ENCODE data around the gene KLC4.
"Not testable (repeated sequence)": the region's sequence is repeated elsewhere in the genome, so short reads cannot be mapped to it uniquely, and the experiment has no call there.

KLC4 gene

DNA sequence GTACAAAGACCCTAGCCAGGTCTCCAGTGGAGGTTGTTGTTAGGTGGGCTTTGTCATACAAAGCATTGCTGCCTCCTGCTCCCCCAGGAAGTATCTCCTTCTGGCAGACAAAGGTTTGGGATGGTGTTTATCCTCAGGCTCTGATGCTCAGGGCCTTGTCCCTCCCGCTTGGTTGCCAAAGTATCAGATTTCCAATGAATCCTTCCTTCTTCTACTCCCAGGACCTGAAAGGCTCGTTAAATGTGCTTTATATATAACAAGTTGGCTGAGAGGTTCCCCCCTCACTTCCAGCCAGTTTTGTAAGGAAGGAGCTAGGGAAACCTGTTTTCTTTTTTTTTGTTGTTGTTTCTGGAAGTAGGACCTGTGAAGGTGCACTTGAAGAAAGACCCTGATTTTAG is 31.1 kb downstream of the KLC4 start:
- DNase-seq (ENCODE audit: low read depth, low spot score) = no peak
- peak overlapping the region; percentile 82 for H3K27ac ChIP-seq

DNA sequence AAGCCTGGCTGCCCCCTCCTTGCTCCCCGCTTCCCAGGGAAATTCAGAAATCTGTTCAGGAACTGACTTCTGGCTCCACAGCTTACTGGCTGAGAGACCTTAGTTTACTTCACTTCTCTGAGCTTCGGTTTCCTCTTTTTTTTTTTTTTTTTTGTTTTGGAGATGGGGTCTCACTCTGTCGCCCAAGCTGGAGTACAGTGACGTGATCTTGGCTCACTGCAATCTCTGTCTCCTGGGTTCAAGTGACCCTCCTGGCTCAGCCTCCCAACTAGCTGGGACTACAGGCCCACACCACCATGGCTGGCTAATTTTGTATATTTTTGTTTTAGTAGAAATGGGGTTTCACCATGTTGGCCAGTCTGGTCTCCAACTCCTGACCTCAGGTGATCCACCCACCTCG is 31.6 kb downstream of the KLC4 start:
- no peak for DNase-seq (ENCODE audit: low read depth, low spot score)
- peak overlapping the region; percentile 82 for H3K27ac ChIP-seq

DNA sequence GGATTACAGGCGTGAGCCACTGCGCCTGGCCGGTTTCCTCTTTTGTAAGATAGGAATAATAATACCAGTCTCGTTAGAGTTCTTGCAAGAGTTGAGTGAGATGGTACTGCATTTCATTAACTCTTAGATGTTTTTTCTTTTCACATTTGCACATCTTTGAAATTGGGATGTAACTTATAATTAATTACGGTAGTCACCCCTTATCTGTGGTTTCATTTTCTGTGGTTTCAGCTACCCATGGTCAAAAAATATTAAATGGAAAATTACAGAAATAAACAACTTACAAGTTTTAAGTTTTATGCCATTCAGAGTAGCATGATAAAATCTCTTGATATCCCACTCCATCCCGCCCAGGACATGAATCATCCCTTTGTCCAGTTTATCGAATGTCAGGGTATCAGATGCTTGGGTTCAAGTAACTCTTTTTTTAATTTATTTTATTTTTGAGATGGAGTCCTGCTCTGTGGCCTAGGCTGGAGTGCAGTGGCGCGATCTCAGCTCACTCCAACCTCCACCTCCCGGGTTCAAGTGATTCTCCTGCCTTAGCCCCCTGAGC is 32.1 kb downstream of the KLC4 start:
- peak overlapping the region; percentile 82 for H3K27ac ChIP-seq
- no peak for DNase-seq (ENCODE audit: low read depth, low spot score)

DNA sequence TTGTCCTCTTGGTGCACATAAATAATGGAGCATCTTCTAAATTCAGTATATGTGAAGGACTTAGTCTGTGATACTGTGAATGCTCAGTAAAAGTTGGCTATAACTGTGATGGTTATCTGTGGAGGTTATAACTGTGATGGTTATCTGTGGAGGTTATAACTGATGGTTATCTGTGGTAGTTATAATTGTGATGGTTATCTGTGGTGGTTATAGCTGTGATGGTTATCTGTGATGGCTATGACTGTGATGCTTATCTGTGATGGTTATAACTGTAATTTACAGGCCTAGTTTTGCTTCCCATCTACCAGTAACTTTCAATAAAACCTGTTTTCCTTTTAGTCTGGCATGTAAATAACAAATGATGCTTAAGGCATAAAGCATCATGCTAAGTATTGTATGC is 33.2 kb downstream of the KLC4 start:
- no peak for DNase-seq (ENCODE audit: low read depth, low spot score)
- H3K27ac ChIP-seq = peak overlapping the region; percentile 34

DNA sequence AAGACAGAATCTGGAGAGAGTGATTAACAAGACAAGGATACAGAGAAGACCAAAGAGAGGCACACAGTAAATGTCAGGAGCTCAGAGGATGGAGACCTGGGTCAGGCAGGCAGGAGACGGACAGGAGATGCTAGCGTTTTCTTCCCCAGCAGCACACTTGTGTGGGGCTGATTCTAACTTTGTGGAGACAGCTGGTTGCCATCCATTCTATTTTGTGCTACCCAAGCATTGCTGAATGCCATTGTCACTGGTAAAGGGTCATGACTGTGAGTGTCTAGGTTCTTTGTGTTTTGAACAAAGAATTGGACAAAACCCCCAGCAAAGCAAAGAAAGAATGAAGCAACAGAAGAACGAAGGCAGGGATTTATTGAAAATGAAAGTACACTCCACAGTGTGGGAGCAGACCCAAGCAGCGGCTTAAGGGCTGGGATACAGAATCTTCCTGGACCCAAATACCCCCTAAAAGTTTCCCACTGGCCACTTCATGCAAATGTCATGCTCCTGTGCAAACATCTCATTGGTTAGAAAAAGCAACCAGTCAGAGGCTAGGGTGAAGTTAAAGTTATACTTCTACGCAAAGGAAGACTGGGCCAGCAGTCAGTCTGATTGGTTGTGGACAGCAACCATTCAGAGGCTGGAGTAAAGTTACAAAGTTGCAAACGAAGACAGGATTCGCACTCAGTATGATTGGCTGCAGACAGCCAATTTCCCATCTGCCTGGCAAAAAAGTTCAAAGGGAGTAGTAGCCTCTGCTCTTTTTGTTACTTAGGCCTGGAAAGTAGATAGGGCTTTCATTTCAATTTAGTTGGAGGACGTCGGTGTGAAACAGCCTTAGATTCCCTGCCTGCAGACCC is 34.2 kb downstream of the KLC4 start:
- no peak for DNase-seq (ENCODE audit: low read depth, low spot score)
- H3K27ac ChIP-seq = peak overlapping the region; percentile 34

DNA sequence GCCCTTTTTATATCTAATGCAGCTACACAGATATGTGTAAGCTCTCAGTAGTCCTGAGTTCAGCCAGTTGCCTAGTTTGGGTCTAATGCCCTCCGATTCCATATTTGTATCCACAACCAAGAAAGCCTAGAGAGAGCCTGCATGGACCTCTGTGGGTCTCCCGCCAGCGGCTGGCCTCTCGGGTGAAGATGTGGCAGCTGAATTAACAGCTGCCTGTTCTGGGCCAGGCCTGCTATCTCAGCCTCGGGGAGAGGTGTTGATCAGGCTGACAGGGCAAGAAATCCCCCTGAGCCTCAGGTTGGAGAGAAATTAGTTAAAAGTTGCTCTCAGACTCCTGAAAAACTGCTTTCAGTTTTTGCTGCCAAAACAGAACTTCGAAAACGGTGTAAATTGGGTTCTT is 36.5 kb downstream of the KLC4 start:
- DNase-seq (ENCODE audit: low read depth, low spot score) = no peak
- peak overlapping the region; percentile 96 for H3K27ac ChIP-seq

DNA sequence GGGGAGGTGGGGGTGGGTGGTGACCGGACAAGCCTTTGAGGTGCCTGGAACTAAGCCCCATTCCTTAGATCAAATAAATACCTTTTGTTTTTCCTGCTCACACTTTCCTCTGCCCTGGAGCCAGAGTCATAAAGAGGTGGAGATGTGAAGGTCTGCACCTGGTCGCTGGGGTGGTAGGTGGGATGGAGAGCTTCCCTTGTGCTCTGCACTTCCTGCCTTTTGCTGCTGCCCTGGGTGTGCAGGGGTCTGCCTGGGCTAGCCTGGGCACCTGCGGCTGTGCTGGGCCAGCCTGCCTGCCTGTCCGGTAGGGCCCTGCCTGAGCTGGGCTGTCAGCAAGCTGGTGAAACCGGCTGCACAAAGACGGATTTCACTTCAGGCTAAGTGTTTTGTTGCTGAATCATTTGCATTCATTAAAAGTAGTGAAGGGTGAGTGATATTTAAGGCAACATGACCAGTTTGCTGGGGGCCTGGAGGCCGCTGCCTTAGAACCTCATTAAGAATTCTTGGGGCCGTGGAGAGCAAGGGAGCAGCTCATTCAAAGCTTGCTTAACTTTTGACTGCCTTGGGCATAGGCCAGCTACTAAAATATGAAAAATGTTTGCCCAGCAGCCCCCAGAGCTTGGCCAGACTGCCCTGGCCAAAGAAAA is 37.1 kb downstream of the KLC4 start:
- DNase-seq (ENCODE audit: low read depth, low spot score) = peak; percentile 81
- H3K27ac ChIP-seq = peak overlapping the region; percentile 96

DNA sequence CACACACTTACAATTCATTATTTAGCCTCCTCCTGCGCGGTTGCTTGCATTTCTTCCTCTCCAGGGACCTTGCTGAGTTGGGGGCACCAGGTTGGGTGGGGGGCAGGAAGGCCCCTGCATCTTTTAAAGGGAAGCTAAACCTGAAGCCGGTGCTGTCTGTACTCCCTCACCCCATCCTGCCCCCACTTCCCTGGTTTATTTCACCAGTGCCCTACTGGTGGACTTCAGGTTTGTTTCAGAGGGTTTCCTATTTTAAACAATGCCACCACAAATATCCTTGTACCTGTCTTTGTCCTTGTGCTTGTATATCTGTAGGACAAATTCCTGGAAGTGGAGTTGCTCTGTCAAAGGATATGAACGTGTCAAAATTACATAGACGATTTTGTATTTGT is 37.7 kb downstream of the KLC4 start:
- no peak for DNase-seq (ENCODE audit: low read depth, low spot score)
- H3K27ac ChIP-seq = peak overlapping the region; percentile 96

DNA sequence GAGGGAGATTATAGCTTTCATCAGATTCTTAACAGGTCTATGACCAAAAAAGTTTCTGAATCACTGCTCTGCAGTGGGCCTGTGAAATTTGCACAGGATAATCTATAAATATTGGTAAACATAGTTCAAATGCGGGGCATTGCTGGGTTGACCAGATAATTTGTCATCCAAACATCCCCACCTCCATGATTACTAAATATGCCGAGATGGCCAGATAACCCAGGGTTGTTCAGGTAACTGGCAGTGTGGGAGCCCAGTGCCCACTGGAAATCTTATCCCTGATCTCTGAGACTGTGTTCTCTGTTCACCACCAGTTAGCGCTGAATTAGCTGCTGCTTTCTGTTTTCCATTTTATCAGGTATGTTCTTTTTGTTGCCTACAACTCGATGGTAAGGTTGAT is 38.1 kb downstream of the KLC4 start:
- no peak for DNase-seq (ENCODE audit: low read depth, low spot score)
- H3K27ac ChIP-seq = peak overlapping the region; percentile 96

DNA sequence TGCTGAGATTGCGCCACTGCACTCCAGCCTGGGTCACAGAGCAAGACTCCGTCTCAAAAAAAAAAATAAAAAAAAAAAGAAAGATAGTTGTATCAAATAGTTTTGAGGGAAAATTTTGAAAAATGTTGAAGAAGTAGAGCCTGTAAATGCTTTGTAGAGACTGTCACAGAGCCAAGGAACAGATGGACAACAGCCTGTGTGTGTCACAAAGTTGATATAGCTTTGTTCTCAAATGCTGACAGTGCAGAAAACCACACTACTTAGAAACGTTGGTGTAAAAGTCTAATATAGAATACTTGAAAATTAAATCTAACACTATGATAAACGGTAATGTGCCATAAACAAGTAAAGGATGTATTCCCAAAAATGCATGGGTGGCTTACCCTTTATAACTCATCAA is 42.1 kb downstream of the KLC4 start:
- no peak overlapping the region for H3K27ac ChIP-seq
- no peak for DNase-seq (ENCODE audit: low read depth, low spot score)

DNA sequence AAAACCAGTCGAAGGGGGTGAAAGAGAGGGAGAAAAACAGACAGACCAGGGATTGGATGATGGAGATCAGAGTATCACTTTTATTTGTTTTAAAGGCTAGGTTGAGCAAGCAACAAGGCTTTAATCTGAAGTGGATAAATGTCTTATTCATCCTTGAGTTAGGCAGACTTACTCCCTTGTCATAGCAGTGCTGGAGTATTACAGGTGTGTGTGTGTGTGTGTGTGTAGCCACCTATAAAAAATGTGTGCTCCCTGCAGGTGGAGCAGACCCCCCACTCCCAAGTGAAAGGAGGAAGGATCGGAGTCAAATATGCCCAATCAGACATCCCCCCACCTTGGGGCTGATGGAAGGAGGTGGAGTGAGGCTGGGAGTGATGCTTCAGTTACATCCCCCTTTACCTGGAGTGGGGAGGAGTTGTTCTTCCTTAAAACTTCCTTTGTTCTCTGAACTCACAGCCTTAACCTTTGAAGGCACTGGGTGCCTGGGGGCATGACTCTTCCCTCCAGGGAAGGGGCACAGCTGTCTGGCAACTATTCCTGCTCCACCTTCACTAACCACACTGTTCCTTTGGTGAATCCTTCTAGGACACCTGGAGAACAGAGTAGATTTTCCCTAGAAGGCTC is 43.9 kb downstream of the KLC4 start:
- H3K27ac ChIP-seq = peak overlapping the region; percentile 8
- no peak for DNase-seq (ENCODE audit: low read depth, low spot score)

DNA sequence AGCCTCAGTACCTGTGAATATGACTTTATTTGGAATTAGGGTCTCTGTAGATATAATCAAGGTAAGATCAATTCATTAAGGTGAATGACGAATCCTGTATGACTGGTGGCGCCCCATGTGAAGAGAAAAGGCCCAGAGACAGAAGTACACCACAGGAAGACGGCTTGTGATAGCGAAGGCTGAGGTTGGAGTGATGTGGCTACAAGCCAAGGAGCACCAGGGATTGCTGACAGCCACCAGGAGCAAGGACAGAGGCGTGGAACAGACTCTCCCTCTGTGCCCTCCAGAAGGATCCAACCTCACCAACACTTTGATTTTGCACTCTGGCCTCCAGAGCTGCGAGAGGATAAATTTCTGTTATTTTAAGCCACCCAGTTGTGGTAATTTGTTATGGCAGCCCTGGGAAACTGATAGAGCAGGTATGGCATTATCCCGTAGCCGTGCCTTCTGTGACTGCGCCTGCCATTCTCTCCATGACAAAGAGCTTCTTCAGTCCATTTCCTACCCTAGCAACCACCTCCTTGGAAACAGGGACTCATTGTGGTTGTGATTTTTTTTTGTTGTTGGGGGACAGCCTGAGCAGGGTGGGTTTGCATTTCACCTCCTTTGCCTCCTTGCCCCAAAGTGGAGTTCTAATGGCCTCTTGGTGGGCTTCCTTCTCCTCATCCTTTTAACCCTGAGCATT is 46.2 kb downstream of the KLC4 start:
- no peak for DNase-seq (ENCODE audit: low read depth, low spot score)

DNA sequence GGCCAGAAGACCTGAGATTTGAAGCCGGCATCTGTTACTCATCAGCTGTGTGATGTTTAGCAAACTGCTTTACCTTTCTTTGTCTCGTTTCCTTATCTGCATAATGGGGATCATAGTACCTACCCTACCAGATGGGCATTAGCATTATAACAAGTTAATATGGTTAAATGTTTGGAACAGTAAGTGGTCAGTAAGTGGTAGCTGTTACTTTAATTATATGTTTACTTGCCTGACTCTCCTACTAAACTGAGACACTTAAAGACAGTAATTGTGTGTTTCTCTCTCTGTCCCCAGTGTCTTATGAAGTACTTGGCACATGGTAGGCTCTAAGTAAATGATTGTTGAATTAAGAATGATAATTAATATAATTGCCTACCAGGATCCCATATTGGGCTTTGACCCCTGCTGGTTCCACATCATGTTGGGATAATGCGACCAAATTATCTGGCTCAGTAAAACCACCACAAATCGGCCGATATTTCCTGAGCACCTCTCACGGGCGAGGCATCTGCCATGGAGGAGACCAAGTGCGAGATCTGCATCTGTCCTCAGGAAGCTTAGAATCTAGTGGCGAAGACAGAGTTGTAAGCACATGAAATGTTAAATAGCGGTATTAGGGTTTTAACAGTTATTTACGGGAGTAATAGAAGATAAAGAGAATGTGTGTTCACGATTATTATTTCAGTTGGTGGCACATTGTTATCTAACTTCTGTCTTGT is 48.1 kb downstream of the KLC4 start:
- no peak for DNase-seq (ENCODE audit: low read depth, low spot score)
- no peak overlapping the region for H3K27ac ChIP-seq

More for the DNA sequence above, 46.2 kb downstream of the KLC4 start:
- no peak overlapping the region for H3K27ac ChIP-seq

DNA sequence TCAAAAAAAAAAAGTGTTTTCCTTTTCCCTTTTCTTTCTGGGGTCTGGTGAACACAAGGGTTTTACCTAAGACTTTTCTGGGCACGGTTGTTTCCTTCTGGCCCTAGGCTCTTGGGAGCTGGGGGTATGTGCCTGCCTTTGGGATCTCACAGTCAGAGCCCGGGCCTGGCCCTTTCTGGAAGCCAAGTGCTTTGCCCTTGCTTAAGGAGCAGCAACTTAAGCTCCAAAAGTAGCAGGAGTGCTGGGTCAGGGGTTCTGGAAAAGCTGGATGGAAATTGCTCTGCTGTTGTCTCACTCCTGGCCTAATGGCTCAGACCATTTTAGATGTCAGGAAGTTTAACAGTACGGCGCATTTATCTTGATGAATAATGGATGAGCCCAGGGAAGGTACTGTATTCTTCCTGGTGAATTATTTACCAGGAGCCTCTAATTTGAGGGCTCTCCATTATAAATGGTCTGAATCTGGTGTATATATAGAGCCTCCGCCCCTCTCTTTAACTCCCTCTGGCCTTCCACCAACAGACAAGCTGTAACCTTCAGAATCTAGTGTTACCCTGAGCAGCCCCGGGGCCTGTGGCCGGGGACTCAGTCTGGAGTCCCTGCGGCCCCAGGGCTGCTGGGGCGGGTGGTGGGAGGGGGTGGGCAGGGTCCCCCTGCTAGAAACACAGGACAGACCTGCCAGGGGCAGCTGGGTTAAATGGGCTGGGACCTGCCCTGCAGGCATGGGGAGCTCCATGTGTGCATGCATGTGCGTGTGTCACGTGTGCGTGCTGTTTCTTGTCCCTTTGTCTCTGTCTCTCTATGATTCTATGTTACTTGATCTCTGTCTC is 54.2 kb downstream of the KLC4 start:
- peak overlapping the region; percentile 71 for H3K27ac ChIP-seq
- DNase-seq (ENCODE audit: low read depth, low spot score) = no peak

DNA sequence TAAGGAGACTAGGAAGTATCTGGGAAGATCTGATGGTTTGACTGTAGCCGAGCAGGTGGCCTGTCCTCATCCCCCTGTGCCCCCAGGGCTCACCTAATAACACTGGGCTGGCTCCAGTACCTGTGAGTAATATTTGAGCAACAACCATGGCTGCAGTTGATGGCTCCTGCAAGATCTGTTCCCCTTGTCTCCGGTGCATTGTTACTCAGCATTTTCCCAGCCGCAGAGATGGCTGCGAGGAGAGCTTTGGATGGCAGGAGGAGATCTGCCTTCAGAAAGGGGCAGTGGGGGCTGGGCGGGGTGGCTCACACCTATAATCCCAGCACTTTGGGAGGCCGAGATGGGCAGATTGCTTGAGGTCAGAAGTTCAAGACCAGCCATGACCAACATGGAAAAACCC is 55.9 kb downstream of the KLC4 start:
- H3K27ac ChIP-seq = peak overlapping the region; percentile 71
- DNase-seq (ENCODE audit: low read depth, low spot score) = peak; percentile 48

DNA sequence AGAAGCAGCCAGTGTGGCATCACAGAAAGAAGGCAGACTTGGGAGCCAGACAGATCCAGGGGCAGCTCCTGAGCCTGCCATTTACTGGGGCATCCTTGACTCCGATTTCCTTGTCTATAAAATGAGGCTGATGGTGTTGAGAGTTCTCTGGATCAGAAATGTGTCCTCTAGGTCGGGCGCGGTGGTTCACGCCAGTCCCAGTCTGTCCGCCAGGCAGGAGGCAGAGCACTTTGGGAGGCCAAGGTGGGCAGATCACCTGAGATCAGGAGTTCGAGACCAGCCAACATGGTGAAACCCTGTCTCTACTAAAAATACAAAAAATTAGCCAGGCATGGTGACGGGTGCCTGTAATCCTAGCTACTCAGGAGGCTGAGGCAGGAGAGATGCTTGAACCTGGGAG is 58.0 kb downstream of the KLC4 start:
- not testable (repeated sequence) for H3K27ac ChIP-seq; DNase-seq (ENCODE audit: low read depth, low spot score)

DNA sequence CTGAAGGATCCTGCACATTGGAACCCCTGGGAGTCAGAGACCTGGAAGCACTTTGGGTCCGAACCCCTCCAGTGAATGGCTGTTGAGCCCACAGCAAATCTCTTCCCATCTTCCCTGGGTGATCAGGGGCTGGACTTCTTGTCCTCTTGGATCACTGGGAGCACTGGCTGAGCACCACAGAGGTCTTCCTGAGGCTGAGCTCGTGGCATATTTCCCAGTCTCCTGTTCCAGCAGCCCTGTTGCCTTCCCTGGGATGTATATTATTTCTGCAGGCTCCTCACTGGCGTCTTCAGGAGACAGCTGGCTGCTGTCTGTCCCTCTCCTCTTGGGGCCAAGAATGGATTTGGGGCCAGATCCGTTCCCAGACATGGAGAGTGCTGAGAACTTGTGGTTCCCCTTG is 60.1 kb downstream of the KLC4 start:
- DNase-seq (ENCODE audit: low read depth, low spot score) = no peak
- H3K27ac ChIP-seq = no peak overlapping the region

DNA sequence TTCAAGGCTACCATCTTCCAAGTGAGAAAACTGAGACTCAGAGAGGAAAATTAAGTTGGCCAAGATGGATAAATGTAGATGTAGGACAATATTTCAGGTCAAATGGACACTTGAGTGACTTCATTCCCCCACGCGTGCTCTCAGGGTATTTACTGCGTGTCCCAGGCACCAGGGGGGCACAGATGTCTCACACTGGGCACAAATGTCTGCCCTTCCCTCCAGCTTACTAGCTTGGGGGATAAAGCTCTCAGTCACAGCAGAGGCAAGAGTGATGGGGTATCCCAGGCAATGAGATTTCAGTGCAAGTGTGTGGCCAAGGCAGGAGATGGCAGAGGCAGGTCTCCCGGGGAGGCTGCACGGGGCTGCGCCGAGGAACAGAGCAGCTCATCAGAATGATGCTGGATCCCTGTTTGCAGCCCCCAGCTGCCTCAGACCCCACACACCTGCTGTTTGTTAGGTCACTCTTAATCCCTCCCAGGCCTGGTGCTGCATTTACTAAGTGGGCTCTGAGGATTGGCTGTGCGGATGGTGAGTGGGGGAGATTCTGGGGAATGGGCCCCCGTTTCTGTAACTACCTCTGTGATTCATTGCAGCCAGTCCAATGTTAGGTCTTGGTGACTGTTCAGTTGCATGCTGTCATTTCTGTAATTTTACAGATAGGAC is 60.8 kb downstream of the KLC4 start:
- peak overlapping the region; percentile 91 for H3K27ac ChIP-seq
- DNase-seq (ENCODE audit: low read depth, low spot score) = no peak
